Activated naive CD8-positive, alpha-beta T cell treated with anti-CD3 and anti-CD28 coated beads for 36 hours (primary cell): ENCODE measurements around the gene KIF5A. TPM values are rescaled to one million over a fixed set of nuclear protein-coding genes. Genes with fewer than 3 reads are reported as not detected.
"Not testable (repeated sequence)": the region's sequence is repeated elsewhere in the genome, so short reads cannot be mapped to it uniquely, and the experiment has no call there.

ENCODE experiments used
- DNase-seq: peaks from one replicate; pipeline ENCODE4 v3.0.0; 2021
- H3K27ac Mint-ChIP-seq: one replicate; pipeline ENCODE4 v1.8.0; 2022; ENCODE audit warnings: mild to moderate bottlenecking, moderate library complexity, mixed read lengths
- H3K27me3 Mint-ChIP-seq: one replicate; pipeline ENCODE4 v1.8.0; 2022; ENCODE audit warnings: mild to moderate bottlenecking, mixed read lengths
- H3K36me3 Mint-ChIP-seq: one replicate; pipeline ENCODE4 v1.8.0; 2021; ENCODE audit warnings: mild to moderate bottlenecking, mixed read lengths
- H3K4me1 Mint-ChIP-seq: one replicate; pipeline ENCODE4 v1.8.0; 2021; ENCODE audit warnings: mixed read lengths
- H3K4me3 Mint-ChIP-seq: one replicate; pipeline ENCODE4 v1.8.0; 2022; ENCODE audit warnings: mild to moderate bottlenecking, moderate library complexity, mixed read lengths
- H3K9me3 Mint-ChIP-seq: one replicate; pipeline ENCODE4 v1.8.0; 2022; ENCODE audit warnings: mixed read lengths
- total RNA-seq, 2 experiments: library from RNA; stranded (reverse); gene quantifications; one replicate each; pipeline ENCODE4 v1.2.3, GENCODE V29; 2021

The KIF5A gene
- total RNA-seq, 2 experiments from 2014 or later: 1.5 to 1.7 TPM

GRCh38 chr12:57516617-57517153 is 33.2 kb upstream of the KIF5A start:
- H3K4me1 Mint-ChIP-seq: peaks cover 51% of the 10 kb centered on the region
- no peaks in the 10 kb centered on the region for H3K27me3 Mint-ChIP-seq
- no peaks in the 10 kb centered on the region for H3K9me3 Mint-ChIP-seq
- no peak for DNase-seq
- H3K36me3 Mint-ChIP-seq: peaks cover 58% of the 10 kb centered on the region
- H3K27ac Mint-ChIP-seq: peak overlapping the region; percentile 73
- no peak overlapping the region for H3K4me3 Mint-ChIP-seq

GRCh38 chr12:57517187-57517586 is 32.7 kb upstream of the KIF5A start:
- Mint-ChIP-seq H3K9me3 (no peaks in the 10 kb centered on the region), H3K27me3 (peaks cover 2% of the 10 kb centered on the region), H3K4me1 (peaks cover 52% of the 10 kb centered on the region), H3K27ac (peak overlapping the region; percentile 73), H3K36me3 (peaks cover 58% of the 10 kb centered on the region), H3K4me3 (peak overlapping the region; percentile 50)
- no peak for DNase-seq

- not testable (repeated sequence) for DNase-seq, H3K9me3 Mint-ChIP-seq, H3K27me3 Mint-ChIP-seq
- Mint-ChIP-seq H3K27ac (peak overlapping the region; percentile 99), H3K4me1 (peaks cover 53% of the 10 kb centered on the region), H3K4me3 (peak overlapping the region; percentile 98), H3K36me3 (peaks cover 54% of the 10 kb centered on the region)
These were observed 32.1 kb upstream of the KIF5A start for GRCh38 chr12:57517718-57518117.

GRCh38 chr12:57518176-57518919 is 31.5 kb upstream of the KIF5A start:
- Mint-ChIP-seq H3K36me3 (peaks cover 48% of the 10 kb centered on the region), H3K4me1 (peaks cover 53% of the 10 kb centered on the region), H3K4me3 (peak overlapping the region; percentile 98), H3K27ac (peak overlapping the region; percentile 99), H3K9me3 (no peaks in the 10 kb centered on the region), H3K27me3 (peaks cover 4% of the 10 kb centered on the region)
- no peak for DNase-seq

- H3K9me3 Mint-ChIP-seq: no peaks in the 10 kb centered on the region
- DNase-seq: peak; percentile 17
- peak overlapping the region; percentile 98 for H3K4me3 Mint-ChIP-seq
- peaks cover 45% of the 10 kb centered on the region for H3K36me3 Mint-ChIP-seq
- H3K27me3 Mint-ChIP-seq: peaks cover 4% of the 10 kb centered on the region
- peak overlapping the region; percentile 99 for H3K27ac Mint-ChIP-seq
- H3K4me1 Mint-ChIP-seq: peaks cover 61% of the 10 kb centered on the region
These were observed 30.7 kb upstream of the KIF5A start for GRCh38 chr12:57518920-57519795.

GRCh38 chr12:57519796-57520052 is 30.1 kb upstream of the KIF5A start:
- DNase-seq: peak; percentile 34
- peak overlapping the region; percentile 99 for H3K27ac Mint-ChIP-seq
- peaks cover 45% of the 10 kb centered on the region for H3K36me3 Mint-ChIP-seq
- peak overlapping the region; percentile 98 for H3K4me3 Mint-ChIP-seq
- no peaks in the 10 kb centered on the region for H3K9me3 Mint-ChIP-seq
- peaks cover 67% of the 10 kb centered on the region for H3K4me1 Mint-ChIP-seq
- H3K27me3 Mint-ChIP-seq: peaks cover 4% of the 10 kb centered on the region

GRCh38 chr12:57520053-57520818 is 29.6 kb upstream of the KIF5A start, which contains the start of gene DDIT3:
TSS of gene DDIT3 (minus strand) at chr12:57520514. CDS start at chr12:57517406, 3,108 bp downstream.
- peaks cover 45% of the 10 kb centered on the region for H3K36me3 Mint-ChIP-seq
- H3K27me3 Mint-ChIP-seq: peaks cover 4% of the 10 kb centered on the region
- no peaks in the 10 kb centered on the region for H3K9me3 Mint-ChIP-seq
- peak; percentile 100 for DNase-seq
- H3K4me3 Mint-ChIP-seq: peak within 1 kb of the TSS; percentile 98
- peak within 1 kb of the TSS; percentile 99 for H3K27ac Mint-ChIP-seq
- H3K4me1 Mint-ChIP-seq: peaks cover 69% of the 10 kb centered on the region

- H3K36me3 Mint-ChIP-seq: peaks cover 43% of the 10 kb centered on the region
- H3K27ac Mint-ChIP-seq: peak overlapping the region; percentile 99
- DNase-seq: peak; percentile 20
- H3K4me1 Mint-ChIP-seq: peaks cover 61% of the 10 kb centered on the region
- H3K4me3 Mint-ChIP-seq: peak overlapping the region; percentile 85
- peaks cover 4% of the 10 kb centered on the region for H3K27me3 Mint-ChIP-seq
- H3K9me3 Mint-ChIP-seq: no peaks in the 10 kb centered on the region
These were observed 28.3 kb upstream of the KIF5A start for GRCh38 chr12:57521525-57522010.

- no peaks in the 10 kb centered on the region for H3K9me3 Mint-ChIP-seq
- H3K27me3 Mint-ChIP-seq: peaks cover 4% of the 10 kb centered on the region
- H3K4me1 Mint-ChIP-seq: peaks cover 63% of the 10 kb centered on the region
- H3K27ac Mint-ChIP-seq: peak within 1 kb of the TSS; percentile 99
- peaks cover 41% of the 10 kb centered on the region for H3K36me3 Mint-ChIP-seq
- peak within 1 kb of the TSS; percentile 94 for H3K4me3 Mint-ChIP-seq
- peak; percentile 94 for DNase-seq
These were observed 27.6 kb upstream of the KIF5A start, which contains the start of gene MBD6 for GRCh38 chr12:57522011-57522886. TSS of gene MBD6 (plus strand) at chr12:57522824. CDS start at chr12:57524304, 1,480 bp downstream.

GRCh38 chr12:57522887-57523705 is 26.7 kb upstream of the KIF5A start:
- H3K27me3 Mint-ChIP-seq: peaks cover 4% of the 10 kb centered on the region
- H3K9me3 Mint-ChIP-seq: no peaks in the 10 kb centered on the region
- peak overlapping the region; percentile 92 for H3K27ac Mint-ChIP-seq
- peaks cover 55% of the 10 kb centered on the region for H3K4me1 Mint-ChIP-seq
- no peak for DNase-seq
- peaks cover 34% of the 10 kb centered on the region for H3K36me3 Mint-ChIP-seq
- peak overlapping the region; percentile 94 for H3K4me3 Mint-ChIP-seq

- no peaks in the 10 kb centered on the region for H3K9me3 Mint-ChIP-seq
- H3K27me3 Mint-ChIP-seq: peaks cover 4% of the 10 kb centered on the region
- peak overlapping the region; percentile 92 for H3K27ac Mint-ChIP-seq
- peaks cover 48% of the 10 kb centered on the region for H3K4me1 Mint-ChIP-seq
- peaks cover 28% of the 10 kb centered on the region for H3K36me3 Mint-ChIP-seq
- DNase-seq: peak; percentile 25
- H3K4me3 Mint-ChIP-seq: peak overlapping the region; percentile 94
These were observed 25.9 kb upstream of the KIF5A start for GRCh38 chr12:57523706-57524614.
